ENCODE results near the gene OPHN1.
"Not testable (repeated sequence)": the region's sequence is repeated elsewhere in the genome, so short reads cannot be mapped to it uniquely, and the experiment has no call there.

OPHN1 gene

DNA sequence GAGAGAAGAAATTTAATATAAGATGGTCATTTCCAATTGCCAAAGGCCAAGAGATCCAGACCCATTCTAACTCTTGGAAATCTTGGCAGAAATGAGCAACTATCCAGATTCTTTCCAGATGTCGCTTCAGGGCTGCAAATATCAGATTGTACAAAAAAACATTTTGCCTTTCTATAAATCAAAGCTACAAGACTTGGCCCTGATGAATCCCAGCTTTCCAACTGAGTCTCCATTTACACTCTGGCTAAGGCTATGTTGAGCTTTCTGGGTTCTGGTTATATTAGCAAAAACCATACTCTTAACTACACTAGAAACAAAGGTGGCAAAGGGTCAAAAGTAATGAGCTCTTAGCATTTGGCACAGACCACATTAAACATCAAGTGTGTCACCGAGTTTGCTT is 345.8 kb downstream of the OPHN1 start:
- H3K4me3 ChIP-seq (ENCODE audit: low read depth, low read length) = no peak overlapping the region
- TF ChIP-seq, protein P1, sequence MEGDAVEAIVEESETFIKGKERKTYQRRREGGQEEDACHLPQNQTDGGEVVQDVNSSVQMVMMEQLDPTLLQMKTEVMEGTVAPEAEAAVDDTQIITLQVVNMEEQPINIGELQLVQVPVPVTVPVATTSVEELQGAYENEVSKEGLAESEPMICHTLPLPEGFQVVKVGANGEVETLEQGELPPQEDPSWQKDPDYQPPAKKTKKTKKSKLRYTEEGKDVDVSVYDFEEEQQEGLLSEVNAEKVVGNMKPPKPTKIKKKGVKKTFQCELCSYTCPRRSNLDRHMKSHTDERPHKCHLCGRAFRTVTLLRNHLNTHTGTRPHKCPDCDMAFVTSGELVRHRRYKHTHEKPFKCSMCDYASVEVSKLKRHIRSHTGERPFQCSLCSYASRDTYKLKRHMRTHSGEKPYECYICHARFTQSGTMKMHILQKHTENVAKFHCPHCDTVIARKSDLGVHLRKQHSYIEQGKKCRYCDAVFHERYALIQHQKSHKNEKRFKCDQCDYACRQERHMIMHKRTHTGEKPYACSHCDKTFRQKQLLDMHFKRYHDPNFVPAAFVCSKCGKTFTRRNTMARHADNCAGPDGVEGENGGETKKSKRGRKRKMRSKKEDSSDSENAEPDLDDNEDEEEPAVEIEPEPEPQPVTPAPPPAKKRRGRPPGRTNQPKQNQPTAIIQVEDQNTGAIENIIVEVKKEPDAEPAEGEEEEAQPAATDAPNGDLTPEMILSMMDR (IDR thresholded peaks at IDR 0.05; ENCODE audit: low read depth, low read length) = no peak

DNA sequence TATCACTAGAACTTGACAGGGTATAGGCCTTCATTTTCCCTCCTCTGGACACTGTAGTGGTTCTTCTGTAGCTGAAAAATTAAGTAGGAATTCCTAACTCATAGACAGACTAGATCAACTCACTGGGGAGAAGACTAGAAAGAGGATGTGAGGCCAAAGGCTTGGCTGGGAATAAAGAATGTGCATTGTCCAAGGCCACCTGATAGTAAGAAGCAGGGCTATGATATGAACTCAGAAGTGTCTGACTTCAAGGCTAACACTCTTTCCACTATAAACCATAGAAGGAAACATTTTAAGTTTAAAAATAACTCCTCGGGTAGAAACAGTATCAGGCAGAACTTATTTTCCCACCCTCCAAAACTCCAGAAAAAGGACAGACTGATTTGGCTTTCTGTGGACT is 346.6 kb downstream of the OPHN1 start:
- no peak overlapping the region for H3K4me3 ChIP-seq (ENCODE audit: low read depth, low read length)

DNA sequence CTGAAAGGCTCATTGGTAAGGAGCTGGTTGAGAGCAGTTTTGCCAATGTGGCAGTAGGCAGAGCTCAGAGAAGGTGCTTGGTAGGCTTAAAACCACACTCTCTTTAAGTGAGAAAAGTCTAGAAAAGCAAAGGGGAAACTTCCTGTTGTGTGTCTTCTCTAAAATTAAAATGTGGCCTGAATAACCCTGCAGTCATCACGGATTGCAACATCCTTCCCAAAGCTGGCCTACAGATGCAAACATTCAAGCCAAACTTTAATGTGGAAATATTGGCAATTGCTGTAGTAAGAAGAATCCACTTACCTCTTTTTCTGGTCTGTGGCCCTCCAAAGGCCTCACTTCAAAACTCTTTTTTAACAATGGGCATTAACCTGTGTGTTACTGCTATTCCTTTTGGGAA is 348.5 kb downstream of the OPHN1 start:
- no peak overlapping the region for H3K4me3 ChIP-seq (ENCODE audit: low read depth, low read length)
- TF ChIP-seq, protein P1 (IDR thresholded peaks at IDR 0.05; ENCODE audit: low read depth, low read length) = no peak

More for the DNA sequence above, 346.6 kb downstream of the OPHN1 start:
- TF ChIP-seq, protein P1 (IDR thresholded peaks at IDR 0.05; ENCODE audit: low read depth, low read length) = no peak

DNA sequence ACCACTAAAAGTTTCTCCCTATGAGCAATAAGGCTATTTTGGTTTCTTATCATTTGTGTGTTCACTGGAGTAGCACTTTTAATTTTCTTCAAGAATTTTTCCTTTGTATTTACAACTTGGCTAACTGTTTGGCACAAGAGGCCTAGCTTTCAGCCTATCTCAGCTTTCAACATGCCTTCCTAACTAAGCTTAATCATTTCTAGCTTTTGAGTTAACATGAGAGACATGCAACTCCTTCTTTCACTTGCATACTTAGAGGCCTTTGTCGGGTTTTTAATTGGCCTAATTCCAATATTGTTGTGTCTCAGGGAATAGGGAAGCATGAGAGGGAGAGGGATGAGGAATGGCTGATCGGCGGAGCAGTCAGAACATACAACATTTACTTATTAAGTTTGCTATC is 349.8 kb downstream of the OPHN1 start:
- TF ChIP-seq, protein P1 (IDR thresholded peaks at IDR 0.05; ENCODE audit: low read depth, low read length) = no peak

DNA sequence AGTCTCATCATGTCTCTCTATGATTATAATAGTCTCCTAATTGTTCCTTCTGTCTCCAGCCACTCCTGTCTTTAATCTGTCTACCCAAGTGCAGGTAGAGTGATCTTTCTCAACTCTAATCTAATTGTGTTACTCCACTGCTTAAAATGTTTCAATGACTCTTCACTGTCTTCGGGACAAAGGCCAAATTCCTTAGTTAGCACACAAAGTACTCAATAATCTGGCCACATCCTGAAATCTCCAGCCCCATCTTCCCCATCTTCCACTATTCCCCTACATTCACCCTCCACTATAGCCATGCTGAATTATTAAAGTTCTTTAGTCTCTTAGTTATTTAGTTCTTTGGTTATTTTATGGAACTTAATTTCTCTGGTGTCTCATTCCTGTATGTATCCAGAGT is 353.3 kb downstream of the OPHN1 start:
- no peak overlapping the region for H3K4me3 ChIP-seq (ENCODE audit: low read depth, low read length)
- TF ChIP-seq, protein P1 (IDR thresholded peaks at IDR 0.05; ENCODE audit: low read depth, low read length) = no peak

More for the DNA sequence above, 349.8 kb downstream of the OPHN1 start:
- no peak overlapping the region for H3K4me3 ChIP-seq (ENCODE audit: low read depth, low read length)

DNA sequence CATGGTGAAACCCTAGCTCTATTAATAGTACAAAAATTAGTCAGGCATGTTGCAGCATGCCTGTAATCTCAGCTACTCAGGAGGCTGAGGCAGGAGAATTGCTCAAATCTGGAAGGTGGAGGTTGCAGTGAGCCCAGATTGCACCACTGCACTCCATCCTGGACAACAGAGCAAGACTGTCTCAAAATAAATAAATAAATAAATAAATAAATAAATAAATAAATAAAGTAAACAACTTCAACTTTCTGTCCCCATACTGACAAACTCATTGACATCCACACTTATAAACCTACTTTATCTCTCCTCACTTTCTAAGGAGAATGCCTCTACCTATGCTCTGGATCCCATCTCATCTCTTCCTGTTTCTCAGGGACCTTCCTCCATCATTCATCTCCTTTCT is 354.5 kb downstream of the OPHN1 start:
- H3K4me3 ChIP-seq (ENCODE audit: low read depth, low read length) = not testable (repeated sequence)

DNA sequence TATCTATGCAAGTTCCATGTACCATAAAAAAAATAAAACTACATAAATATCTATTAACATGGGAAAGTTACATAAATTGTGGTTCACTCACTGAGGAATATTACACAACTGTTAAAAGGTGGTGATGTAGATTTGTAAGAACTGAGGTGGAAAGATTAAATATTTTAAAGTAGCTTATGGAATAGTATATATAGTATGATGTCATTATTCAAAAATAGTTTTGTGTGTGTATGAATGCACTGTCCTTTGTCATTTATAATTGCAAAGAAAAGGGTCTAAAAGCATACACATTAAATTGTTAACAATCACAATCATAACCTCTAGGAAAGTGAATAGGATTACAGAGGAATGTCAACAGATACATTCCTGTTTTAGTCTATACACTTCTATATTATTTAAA is 355.9 kb downstream of the OPHN1 start:
- no peak overlapping the region for H3K4me3 ChIP-seq (ENCODE audit: low read depth, low read length)
- TF ChIP-seq, protein P1 (IDR thresholded peaks at IDR 0.05; ENCODE audit: low read depth, low read length) = no peak

DNA sequence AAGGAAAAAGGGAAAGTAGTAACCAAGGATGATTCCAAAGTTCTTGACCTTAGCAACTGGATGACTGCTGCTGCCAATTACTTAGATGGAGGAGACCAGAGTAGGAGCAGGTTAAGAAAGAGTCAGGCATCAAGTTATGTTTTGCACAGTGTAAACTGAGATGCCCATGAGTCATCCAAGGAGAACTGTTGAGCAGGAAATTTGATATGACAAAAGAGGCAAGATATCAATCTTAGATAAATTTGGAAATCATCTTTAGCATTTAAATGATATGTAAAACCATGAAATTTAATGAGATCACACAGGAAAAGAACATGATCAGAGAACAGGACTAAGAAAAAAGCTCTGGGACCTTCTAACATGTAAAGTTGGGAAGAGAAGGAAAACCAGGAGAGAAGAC is 361.3 kb downstream of the OPHN1 start:
- H3K4me3 ChIP-seq (ENCODE audit: low read depth, low read length) = no peak overlapping the region
- TF ChIP-seq, protein P1 (IDR thresholded peaks at IDR 0.05; ENCODE audit: low read depth, low read length) = no peak

DNA sequence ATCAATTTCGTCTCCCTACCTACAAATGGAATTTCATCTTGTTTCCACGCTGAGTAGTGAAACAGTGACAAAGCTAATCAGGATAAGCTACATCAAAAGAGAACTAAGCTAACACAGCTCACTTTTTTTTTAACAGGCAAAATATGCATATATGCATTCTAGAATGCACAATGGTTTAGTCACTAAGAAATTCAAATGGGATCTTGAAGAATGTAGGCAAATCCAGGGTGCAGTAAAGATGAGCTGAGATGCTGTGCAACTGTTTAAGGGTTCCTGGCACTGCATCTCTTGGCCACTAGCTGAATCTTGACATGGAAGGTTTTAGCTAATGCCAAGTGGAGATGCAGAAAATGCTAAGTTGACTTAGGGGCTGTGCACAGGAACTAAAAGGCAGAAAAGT is 363.2 kb downstream of the OPHN1 start:
- H3K4me3 ChIP-seq (ENCODE audit: low read depth, low read length) = not testable (repeated sequence)

Data from WI38 (cell line).